Panc1 (cell line): ENCODE measurements around the gene DPH5. TPM values are rescaled to one million over a fixed set of nuclear protein-coding genes. Genes with fewer than 3 reads are reported as not detected.

Source experiments
- ATAC-seq: fragments of 200-7000 bp; cut with Tn5 transposase; 2 replicates; pipeline ENCODE4 v1.9.1; 2020; ENCODE audit warnings: mild to moderate bottlenecking, moderate library complexity
- BruUV-seq: library from RNA; stranded (reverse); fragments of 400-500 nt; replicated peaks from 2 replicates; lab custom pipeline; 2021; lab: Mats Ljungman, UMichigan
- CTCF ChIA-PET: fragments of 300-600 bp; sonication (Branson Sonifier 250); formaldehyde crosslinking; loops from one replicate; lab custom pipeline; 2022; ENCODE audit warnings: antibody characterized with exemption; lab: Charles Lee
- POLR2A ChIA-PET: fragments of 300-600 bp; sonication (Branson Sonifier 250); formaldehyde crosslinking; loops from one replicate; lab custom pipeline; 2022; ENCODE audit warnings: antibody characterized with exemption; lab: Charles Lee
- DNase-seq: peaks from one replicate; pipeline ENCODE4 v3.0.0-alpha.2; 2010; ENCODE audit warnings: low read depth, low spot score
- H3K27ac ChIP-seq: 2 replicates; pipeline ENCODE4 v1.5.1; 2011; ENCODE audit warnings: mild to moderate bottlenecking, low read length, inconsistent platforms
- H3K27me3 ChIP-seq: fragments of 200-500 bp; sonication (Bioruptor generic); 2 replicates; pipeline ENCODE4 v1.6.0; 2014; ENCODE audit warnings: low read length, inconsistent platforms; ENCODE audit not compliant: control insufficient read depth, insufficient read depth
- H3K36me3 ChIP-seq: fragments of 200-500 bp; sonication (Bioruptor generic); 2 replicates; pipeline ENCODE4 v1.5.1; 2014; ENCODE audit warnings: inconsistent platforms, mild to moderate bottlenecking, low read length, moderate library complexity; ENCODE audit not compliant: control insufficient read depth, insufficient read depth
- H3K4me1 ChIP-seq: 2 replicates; pipeline ENCODE4 v1.5.1; 2011; ENCODE audit warnings: inconsistent platforms, mild to moderate bottlenecking, low read length, moderate library complexity; ENCODE audit not compliant: control insufficient read depth, insufficient read depth
- H3K4me3 ChIP-seq, 2 experiments: 2 replicates each; pipeline ENCODE4 v1.5.1; 2011 to 2012; ENCODE audit warnings: low read depth in 2 of 2, low read length in 2 of 2, mild to moderate bottlenecking in 2 of 2, inconsistent platforms in 1 of 2, moderate library complexity in 1 of 2
- H3K9me3 ChIP-seq: fragments of 200-500 bp; sonication (Bioruptor generic); 2 replicates; pipeline ENCODE4 v1.5.1; 2014; ENCODE audit warnings: low read depth, mild to moderate bottlenecking, inconsistent platforms, low read length, moderate library complexity; ENCODE audit not compliant: control insufficient read depth, insufficient read depth
- POLR2AphosphoS5 ChIP-seq: IDR thresholded peaks from 2 replicates; pipeline ENCODE4 v1.6.1; 2012; ENCODE audit warnings: mild to moderate bottlenecking, low read depth, low read length, moderate library complexity
- REST ChIP-seq, 2 experiments: IDR thresholded peaks; 2 replicates each; pipeline ENCODE4 v1.6.1; 2011 to 2012; ENCODE audit warnings: low read depth in 2 of 2, control low read depth in 1 of 2, low read length in 1 of 2, mild to moderate bottlenecking in 1 of 2, moderate library complexity in 1 of 2; ENCODE audit not compliant: insufficient read depth in 1 of 2
- SIN3A ChIP-seq: IDR thresholded peaks from 2 replicates; pipeline ENCODE4 v1.6.1; 2012; ENCODE audit warnings: low read depth, mild to moderate bottlenecking, low read length, moderate library complexity, borderline replicate concordance; ENCODE audit not compliant: insufficient read depth
- TCF7L2 ChIP-seq: IDR thresholded peaks from 2 replicates; pipeline ENCODE4 v1.6.1; 2011; ENCODE audit warnings: mild to moderate bottlenecking, low read depth, low read length, inconsistent platforms
- in situ Hi-C: cut with HindIII; loops from 2 replicates; pipeline ENCODE4 v1.10.0; 2016; ENCODE audit warnings: low sequenced_read_pairs, low pct_unique_long_range_greater_than_20kb
- intact Hi-C: fragments of 100-400 bp; cut with micrococcal nuclease; formaldehyde crosslinking; loops from one replicate; pipeline ENCODE4 v1.10.0; 2022; ENCODE audit not compliant: unreplicated experiment
- total RNA-seq: library from RNA; stranded (reverse); gene quantifications from one replicate; pipeline ENCODE4 v1.2.1, GENCODE V29; 2021; ENCODE audit not compliant: unreplicated experiment
- TF ChIP-seq, protein P1 (sequence below): fragments of 450-650 bp; IDR thresholded peaks from 2 replicates; pipeline ENCODE4 v1.5.1; 2017; ENCODE audit warnings: mild to moderate bottlenecking

DPH5 gene
- total RNA-seq, 1 experiment from 2014 or later, result 22.6 TPM

DNA sequence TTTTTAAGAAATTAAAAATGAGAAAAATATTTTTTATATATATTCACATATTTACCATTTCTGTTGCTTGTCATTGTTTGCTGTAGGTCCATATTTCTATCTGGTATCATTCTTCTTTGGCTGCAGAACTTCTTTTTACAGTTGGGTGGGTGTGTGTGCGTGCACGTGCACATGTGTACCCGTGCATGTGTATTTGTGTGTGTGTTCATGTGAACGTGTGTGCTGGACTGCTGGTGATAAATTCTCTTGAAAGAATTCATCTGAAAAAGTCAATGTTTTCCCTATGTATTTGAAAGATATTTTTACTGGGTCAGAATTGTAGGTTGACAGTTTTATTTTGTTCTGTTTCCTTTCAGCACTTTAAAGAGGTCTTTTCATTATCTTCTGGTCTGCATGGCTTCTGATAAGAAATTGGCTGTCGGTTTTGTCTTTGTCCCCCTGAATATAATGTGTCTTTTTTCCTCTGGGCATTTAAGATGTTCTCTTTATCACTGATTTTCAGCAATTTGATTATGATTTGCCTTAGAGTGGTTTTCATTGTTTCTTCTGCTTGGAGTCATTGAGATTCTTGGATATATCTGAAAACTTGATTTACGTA lies 34.5 kb upstream of the DPH5 start:
- ATAC-seq (no peak), DNase-seq (no peak)
- TF ChIP-seq POLR2AphosphoS5 (no peak), SIN3A (no peak), REST (IDR thresholded peaks at IDR 0.05; ENCODE audit: insufficient read depth in 1 of 2, low read depth in 2 of 2, low read length in 1 of 2) (no peak), TCF7L2 (no peak)
- TF ChIP-seq, protein P1, sequence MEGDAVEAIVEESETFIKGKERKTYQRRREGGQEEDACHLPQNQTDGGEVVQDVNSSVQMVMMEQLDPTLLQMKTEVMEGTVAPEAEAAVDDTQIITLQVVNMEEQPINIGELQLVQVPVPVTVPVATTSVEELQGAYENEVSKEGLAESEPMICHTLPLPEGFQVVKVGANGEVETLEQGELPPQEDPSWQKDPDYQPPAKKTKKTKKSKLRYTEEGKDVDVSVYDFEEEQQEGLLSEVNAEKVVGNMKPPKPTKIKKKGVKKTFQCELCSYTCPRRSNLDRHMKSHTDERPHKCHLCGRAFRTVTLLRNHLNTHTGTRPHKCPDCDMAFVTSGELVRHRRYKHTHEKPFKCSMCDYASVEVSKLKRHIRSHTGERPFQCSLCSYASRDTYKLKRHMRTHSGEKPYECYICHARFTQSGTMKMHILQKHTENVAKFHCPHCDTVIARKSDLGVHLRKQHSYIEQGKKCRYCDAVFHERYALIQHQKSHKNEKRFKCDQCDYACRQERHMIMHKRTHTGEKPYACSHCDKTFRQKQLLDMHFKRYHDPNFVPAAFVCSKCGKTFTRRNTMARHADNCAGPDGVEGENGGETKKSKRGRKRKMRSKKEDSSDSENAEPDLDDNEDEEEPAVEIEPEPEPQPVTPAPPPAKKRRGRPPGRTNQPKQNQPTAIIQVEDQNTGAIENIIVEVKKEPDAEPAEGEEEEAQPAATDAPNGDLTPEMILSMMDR, result no peak
- Histone ChIP-seq H3K27ac (no peak overlapping the region), H3K36me3 (no peaks in the 10 kb centered on the region), H3K9me3 (no peaks in the 10 kb centered on the region), H3K4me3 (no peak overlapping the region), H3K4me1 (no peaks in the 10 kb centered on the region), H3K27me3 (no peaks in the 10 kb centered on the region)
- in situ Hi-C loops, result no loop called here
- no TSS peak for BruUV-seq
- CTCF ChIA-PET, result interaction anchor here (0.6 kb wide), 1 partner anchor 236 kb away, joined by 15 read pairs; no protein-coding TSS in a partner anchor
- intact Hi-C loops, result no loop called here
- POLR2A ChIA-PET, result no interaction called here

- H3K27ac ChIP-seq, result no peak overlapping the region
- TF ChIP-seq SIN3A (no peak), TCF7L2 (no peak), POLR2AphosphoS5 (no peak), REST (IDR thresholded peaks at IDR 0.05; ENCODE audit: insufficient read depth in 1 of 2, low read depth in 2 of 2, low read length in 1 of 2) (no peak)
- ChIA-PET POLR2A (no interaction called here), CTCF (no interaction called here)
- H3K4me3 ChIP-seq, result no peak overlapping the region
- BruUV-seq, result no TSS peak
- no peaks in the 10 kb centered on the region for H3K27me3 ChIP-seq
- H3K36me3 ChIP-seq, result no peaks in the 10 kb centered on the region
- intact Hi-C loops, result no loop called here
- in situ Hi-C loops, result no loop called here
- DNase-seq (no peak), ATAC-seq (no peak)
- no peaks in the 10 kb centered on the region for H3K4me1 ChIP-seq
- H3K9me3 ChIP-seq, result no peaks in the 10 kb centered on the region
Observed at GRCh38 chr1:101055623-101056022, 30.0 kb upstream of the DPH5 start.
